Central memory CD8-positive, alpha-beta T cell (primary cell): Measurements from ENCODE around the gene SCAMP5.
A peak's percentile ranks its signal among the peaks of the same experiment; 100 is the strongest.

Experiments used
- ATAC-seq: fragments of 150-1000 bp; cut with Tn5 transposase; replicated peaks from 2 replicates; pipeline ENCODE4 v1.10.0; 2022; ENCODE audit warnings: mild to moderate bottlenecking, moderate FRiP score, moderate number of reproducible peaks; ENCODE audit not compliant: poor library complexity, severe bottlenecking; ENCODE audit errors: extremely low read depth
- DNase-seq, 2 donors: peaks; one replicate each; pipeline ENCODE4 v3.0.0; 2021; ENCODE audit warnings: low spot score in 2 of 2
- H3K27ac Mint-ChIP-seq: one replicate; pipeline ENCODE4 v1.8.0; 2022; ENCODE audit warnings: low read depth, mild to moderate bottlenecking, moderate library complexity, mixed read lengths
- H3K27me3 Mint-ChIP-seq: one replicate; pipeline ENCODE4 v1.8.0; 2022; ENCODE audit warnings: mixed read lengths
- H3K36me3 Mint-ChIP-seq: one replicate; pipeline ENCODE4 v1.8.0; 2022; ENCODE audit warnings: mild to moderate bottlenecking, moderate library complexity, mixed read lengths; ENCODE audit not compliant: insufficient read depth
- H3K4me1 Mint-ChIP-seq: one replicate; pipeline ENCODE4 v1.8.0; 2022; ENCODE audit warnings: mixed read lengths
- H3K4me3 Mint-ChIP-seq: one replicate; pipeline ENCODE4 v1.8.0; 2022; ENCODE audit warnings: mild to moderate bottlenecking, moderate library complexity, mixed read lengths
- H3K9me3 Mint-ChIP-seq: one replicate; pipeline ENCODE4 v1.8.0; 2022; ENCODE audit warnings: mixed read lengths

The SCAMP5 gene

GRCh38 chr15:75044258-75044878 lies 49.0 kb downstream of the SCAMP5 start:
- Mint-ChIP-seq H3K4me1 (peaks cover 28% of the 10 kb centered on the region), H3K36me3 (no peaks in the 10 kb centered on the region), H3K27ac (peak overlapping the region; percentile 67), H3K27me3 (no peaks in the 10 kb centered on the region), H3K4me3 (peak overlapping the region; percentile 4), H3K9me3 (no peaks in the 10 kb centered on the region)
- DNase-seq (no peak), ATAC-seq (no peak)

GRCh38 chr15:75045332-75046015 lies 50.1 kb downstream of the SCAMP5 start:
- no peak overlapping the region for H3K4me3 Mint-ChIP-seq
- H3K36me3 Mint-ChIP-seq, result no peaks in the 10 kb centered on the region
- H3K27me3 Mint-ChIP-seq, result no peaks in the 10 kb centered on the region
- H3K4me1 Mint-ChIP-seq, result peaks cover 28% of the 10 kb centered on the region
- peak overlapping the region; percentile 46 for H3K27ac Mint-ChIP-seq
- no peak for DNase-seq
- no peak for ATAC-seq
- H3K9me3 Mint-ChIP-seq, result no peaks in the 10 kb centered on the region

GRCh38 chr15:75048394-75048793 lies 53.0 kb downstream of the SCAMP5 start:
- DNase-seq (no peak), ATAC-seq (no peak)
- Mint-ChIP-seq H3K27ac (no peak overlapping the region), H3K9me3 (no peaks in the 10 kb centered on the region), H3K27me3 (no peaks in the 10 kb centered on the region), H3K4me1 (peaks cover 21% of the 10 kb centered on the region), H3K4me3 (no peak overlapping the region), H3K36me3 (peaks cover 3% of the 10 kb centered on the region)

- ATAC-seq, result no peak
- H3K27me3 Mint-ChIP-seq, result no peaks in the 10 kb centered on the region
- peaks cover 3% of the 10 kb centered on the region for H3K36me3 Mint-ChIP-seq
- DNase-seq, result no peak
- no peak overlapping the region for H3K4me3 Mint-ChIP-seq
- H3K4me1 Mint-ChIP-seq, result peaks cover 21% of the 10 kb centered on the region
- no peak overlapping the region for H3K27ac Mint-ChIP-seq
- no peaks in the 10 kb centered on the region for H3K9me3 Mint-ChIP-seq
These were observed 54.0 kb downstream of the SCAMP5 start for GRCh38 chr15:75049392-75049791.

- ATAC-seq, result no peak
- no peak for DNase-seq
- peaks cover 12% of the 10 kb centered on the region for H3K4me1 Mint-ChIP-seq
- no peak overlapping the region for H3K4me3 Mint-ChIP-seq
- no peaks in the 10 kb centered on the region for H3K9me3 Mint-ChIP-seq
- H3K27ac Mint-ChIP-seq, result no peak overlapping the region
- no peaks in the 10 kb centered on the region for H3K27me3 Mint-ChIP-seq
- H3K36me3 Mint-ChIP-seq, result peaks cover 3% of the 10 kb centered on the region
These were observed 54.9 kb downstream of the SCAMP5 start for GRCh38 chr15:75050283-75050682.

GRCh38 chr15:75051191-75051608 lies 55.8 kb downstream of the SCAMP5 start:
- Mint-ChIP-seq H3K36me3 (peaks cover 3% of the 10 kb centered on the region), H3K9me3 (no peaks in the 10 kb centered on the region), H3K27ac (peak overlapping the region; percentile 18), H3K27me3 (no peaks in the 10 kb centered on the region), H3K4me1 (peaks cover 9% of the 10 kb centered on the region), H3K4me3 (no peak overlapping the region)
- no peak for DNase-seq
- ATAC-seq, result no peak

GRCh38 chr15:75051711-75052110 lies 56.3 kb downstream of the SCAMP5 start:
- Mint-ChIP-seq H3K9me3 (no peaks in the 10 kb centered on the region), H3K27me3 (no peaks in the 10 kb centered on the region), H3K4me1 (peaks cover 4% of the 10 kb centered on the region), H3K36me3 (peaks cover 3% of the 10 kb centered on the region), H3K27ac (no peak overlapping the region), H3K4me3 (no peak overlapping the region)
- ATAC-seq (no peak), DNase-seq (no peak)

GRCh38 chr15:75052972-75053747 lies 57.8 kb downstream of the SCAMP5 start:
- H3K4me3 Mint-ChIP-seq, result no peak overlapping the region
- no peak overlapping the region for H3K27ac Mint-ChIP-seq
- DNase-seq (no peak), ATAC-seq (no peak)
- no peaks in the 10 kb centered on the region for H3K27me3 Mint-ChIP-seq
- no peaks in the 10 kb centered on the region for H3K4me1 Mint-ChIP-seq
- no peaks in the 10 kb centered on the region for H3K9me3 Mint-ChIP-seq
- peaks cover 3% of the 10 kb centered on the region for H3K36me3 Mint-ChIP-seq

- H3K4me3 Mint-ChIP-seq, result no peak overlapping the region
- no peaks in the 10 kb centered on the region for H3K27me3 Mint-ChIP-seq
- no peak for ATAC-seq
- H3K9me3 Mint-ChIP-seq, result no peaks in the 10 kb centered on the region
- no peak overlapping the region for H3K27ac Mint-ChIP-seq
- H3K36me3 Mint-ChIP-seq, result peaks cover 3% of the 10 kb centered on the region
- DNase-seq, result no peak
- H3K4me1 Mint-ChIP-seq, result no peaks in the 10 kb centered on the region
These were observed 58.4 kb downstream of the SCAMP5 start for GRCh38 chr15:75053748-75054125.

GRCh38 chr15:75054172-75054897 lies 59.0 kb downstream of the SCAMP5 start:
- DNase-seq (no peak), ATAC-seq (no peak)
- peaks cover 3% of the 10 kb centered on the region for H3K36me3 Mint-ChIP-seq
- H3K9me3 Mint-ChIP-seq, result no peaks in the 10 kb centered on the region
- H3K4me1 Mint-ChIP-seq, result no peaks in the 10 kb centered on the region
- H3K4me3 Mint-ChIP-seq, result no peak overlapping the region
- no peak overlapping the region for H3K27ac Mint-ChIP-seq
- no peaks in the 10 kb centered on the region for H3K27me3 Mint-ChIP-seq

GRCh38 chr15:75056036-75056435 lies 60.7 kb downstream of the SCAMP5 start:
- Mint-ChIP-seq H3K4me1 (no peaks in the 10 kb centered on the region), H3K27ac (no peak overlapping the region), H3K4me3 (no peak overlapping the region), H3K9me3 (no peaks in the 10 kb centered on the region), H3K27me3 (no peaks in the 10 kb centered on the region), H3K36me3 (peaks cover 4% of the 10 kb centered on the region)
- DNase-seq (no peak), ATAC-seq (no peak)

GRCh38 chr15:75058127-75058905 lies 63.0 kb downstream of the SCAMP5 start:
- no peaks in the 10 kb centered on the region for H3K4me1 Mint-ChIP-seq
- no peaks in the 10 kb centered on the region for H3K9me3 Mint-ChIP-seq
- no peak overlapping the region for H3K27ac Mint-ChIP-seq
- no peaks in the 10 kb centered on the region for H3K27me3 Mint-ChIP-seq
- no peak for DNase-seq
- no peak for ATAC-seq
- peaks cover 3% of the 10 kb centered on the region for H3K36me3 Mint-ChIP-seq
- no peak overlapping the region for H3K4me3 Mint-ChIP-seq
